A549 (cell line): Measurements from ENCODE around the gene ATRN. TPM values are rescaled to one million over a fixed set of nuclear protein-coding genes. Genes with fewer than 3 reads are reported as not detected.
A peak's percentile ranks its signal among the peaks of the same experiment; 100 is the strongest.

ENCODE experiments used
- ATAC-seq, 2 experiments: fragments of 200-7000 bp in 1 of 2; fragments of >200 bp in 1 of 2; cut with Nextera tagmentation in 1 of 2; cut with Tn5 transposase in 1 of 2; 3 replicates each; pipeline versions ENCODE4 v1.8.0 to v1.9.1; 2018 to 2020; ENCODE audit warnings: mild to moderate bottlenecking in 1 of 2, moderate library complexity in 1 of 2
- CTCF ChIA-PET: fragments of 300-600 bp; sonication (Branson Sonifier 250); formaldehyde crosslinking; extraction: SDS; loops from one replicate; lab custom pipeline; 2021; ENCODE audit warnings: antibody characterized with exemption, inconsistent platforms; lab: Yijun Ruan, JAX
- POLR2A ChIA-PET: fragments of 350-600 bp; formaldehyde crosslinking; extraction: SDS; loops from one replicate; lab custom pipeline; 2021; ENCODE audit warnings: antibody characterized with exemption, inconsistent platforms; lab: Yijun Ruan, JAX
- DNase-seq, 2 experiments: peaks; one replicate each; pipeline versions ENCODE4 v3.0.0 to v3.0.0-alpha.2; 2011 to 2016; ENCODE audit warnings: low read depth in 1 of 2, low spot score in 1 of 2
- FAIRE-seq: peaks from 2 replicates; lab custom pipeline; 2011; peaks lifted over from hg19 to GRCh38; lab: Jason Lieb, UNC
- H3K27ac ChIP-seq, 2 experiments: fragments of >200 bp; sonication (Bioruptor Twin); formaldehyde crosslinking; 3 replicates each; pipeline ENCODE4 v1.5.1; 2016 to 2017
- H3K4me1 ChIP-seq: fragments of >200 bp; sonication (Bioruptor Twin); formaldehyde crosslinking; 3 replicates; pipeline ENCODE4 v1.6.1; 2016
- H3K4me2 ChIP-seq: fragments of >200 bp; sonication (Bioruptor Twin); formaldehyde crosslinking; 3 replicates; pipeline ENCODE4 v1.6.1; 2016
- H3K4me3 ChIP-seq: fragments of >200 bp; sonication (Bioruptor Twin); formaldehyde crosslinking; 3 replicates; pipeline ENCODE4 v1.5.1; 2016
- H3K9me3 ChIP-seq: fragments of >200 bp; sonication (Bioruptor Twin); formaldehyde crosslinking; 3 replicates; pipeline ENCODE4 v1.6.1; 2016
- CBX8 ChIP-seq: fragments of 200-600 bp; sonication (generic); IDR thresholded peaks from 2 replicates; pipeline ENCODE4 v1.6.1; 2016
- CEBPB ChIP-seq, 2 experiments: fragments of >200 bp in 1 of 2; sonication (Bioruptor Twin) in 1 of 2; formaldehyde crosslinking in 1 of 2; IDR thresholded peaks; 2 replicates each; pipeline ENCODE4 v1.6.1; 2012 to 2016
- CHD2 ChIP-seq: fragments of 150-350 bp; IDR thresholded peaks from 2 replicates; pipeline ENCODE4 v1.6.1; 2014; ENCODE audit warnings: low read length; ENCODE audit not compliant: partially characterized antibody
- EHF ChIP-seq: fragments of 250-450 bp; sonication (Bioruptor Pico); IDR thresholded peaks from 2 replicates; pipeline ENCODE4 v1.5.0; 2020; ENCODE audit warnings: mild to moderate bottlenecking
- EHMT2 ChIP-seq: fragments of 200-600 bp; sonication (generic); IDR thresholded peaks from 2 replicates; pipeline ENCODE4 v1.6.1; 2016; ENCODE audit warnings: antibody characterized with exemption, low read depth, mild to moderate bottlenecking, moderate library complexity
- EP300 ChIP-seq, 2 experiments: fragments of >200 bp; sonication (Bioruptor Twin); formaldehyde crosslinking; IDR thresholded peaks; 2 replicates in 1 of 2; 3 replicates in 1 of 2; pipeline ENCODE4 v1.6.1; 2016 to 2017
- ESRRA ChIP-seq: fragments of 150-350 bp; IDR thresholded peaks from 2 replicates; pipeline ENCODE4 v1.6.1; 2014; ENCODE audit warnings: mild to moderate bottlenecking, low read length, borderline replicate concordance
- FOSB ChIP-seq: fragments of 250-450 bp; sonication (Bioruptor Pico); IDR thresholded peaks from 2 replicates; pipeline ENCODE4 v1.5.0; 2020; ENCODE audit warnings: mild to moderate bottlenecking, moderate library complexity
- FOXS1 ChIP-seq: fragments of 250-450 bp; sonication (Bioruptor Pico); IDR thresholded peaks from 2 replicates; pipeline ENCODE4 v1.5.0; 2020; ENCODE audit warnings: mild to moderate bottlenecking, moderate library complexity
- HDAC2 ChIP-seq: fragments of 200-600 bp; sonication (generic); IDR thresholded peaks from 2 replicates; pipeline ENCODE4 v1.6.1; 2016
- HEYL ChIP-seq: fragments of 250-450 bp; sonication (Bioruptor Pico); IDR thresholded peaks from 2 replicates; pipeline ENCODE4 v1.8.0; 2021; ENCODE audit warnings: mild to moderate bottlenecking, moderate library complexity
- HOXB13 ChIP-seq: fragments of 250-450 bp; sonication (Bioruptor Pico); IDR thresholded peaks from 2 replicates; pipeline ENCODE4 v1.5.0; 2020; ENCODE audit warnings: low read depth, mild to moderate bottlenecking, moderate library complexity
- HOXB5 ChIP-seq: fragments of 250-450 bp; sonication (Bioruptor Pico); IDR thresholded peaks from 2 replicates; pipeline ENCODE4 v1.5.0; 2020; ENCODE audit warnings: mild to moderate bottlenecking, moderate library complexity
- KDM1A ChIP-seq: fragments of 200-600 bp; sonication (generic); IDR thresholded peaks from 2 replicates; pipeline ENCODE4 v1.6.1; 2016; ENCODE audit warnings: low read depth, mild to moderate bottlenecking
- NPAS2 ChIP-seq: fragments of 250-450 bp; sonication (Bioruptor Pico); IDR thresholded peaks from 2 replicates; pipeline ENCODE4 v1.8.0; 2022; ENCODE audit warnings: mild to moderate bottlenecking, moderate library complexity, borderline replicate concordance
- POLR2A ChIP-seq: IDR thresholded peaks from 2 replicates; pipeline ENCODE4 v1.6.1; 2012; ENCODE audit warnings: mild to moderate bottlenecking, low read length
- POLR2AphosphoS2 ChIP-seq: conservative IDR thresholded peaks from 2 replicates; pipeline ENCODE4 v1.6.1; 2012; ENCODE audit warnings: low read length, improper control_type of control experiment, inconsistent platforms
- SMC3 ChIP-seq: fragments of >200 bp; sonication (Bioruptor Twin); formaldehyde crosslinking; IDR thresholded peaks from 3 replicates; pipeline ENCODE4 v1.6.1; 2018; ENCODE audit warnings: inconsistent platforms
- SREBF2 ChIP-seq: fragments of 450-650 bp; IDR thresholded peaks from 2 replicates; pipeline ENCODE4 v1.6.1; 2014; ENCODE audit warnings: mild to moderate bottlenecking, moderate library complexity
- ZFP36 ChIP-seq: fragments of 450-650 bp; IDR thresholded peaks from 2 replicates; pipeline ENCODE4 v1.6.1; 2014; ENCODE audit warnings: borderline replicate concordance; ENCODE audit not compliant: partially characterized antibody
- ZNF302 ChIP-seq: fragments of 250-450 bp; sonication (Bioruptor Pico); IDR thresholded peaks from 2 replicates; pipeline ENCODE4 v1.9.0; 2021; ENCODE audit warnings: inconsistent platforms, mild to moderate bottlenecking, moderate library complexity
- WGBS: methylation state at CpG from one replicate; pipeline ENCODE4 v1.1.6; 2017; ENCODE audit errors: missing lambda C conversion rate; 5-methylcytosine and 5-hydroxymethylcytosine counted together
- polyA plus RNA-seq, 4 experiments: library from polyadenylated mRNA; depleted of rRNA in 3 of 4; stranded (reverse); fragments of >200 nt; fragmentation: RNase III in 1 of 4; extraction: RNeasy Plus Mini Kit Qiagen cat#74134 plus additional on column Dnase treatment in 1 of 4; gene quantifications; 2 replicates in 3 of 4; 3 replicates in 1 of 4; pipeline ENCODE4 v1.2.3, GENCODE V29; 2011 to 2017
- TF ChIP-seq, protein P1 (sequence below): IDR thresholded peaks from 2 replicates; pipeline ENCODE4 v1.6.1; 2012; ENCODE audit warnings: low read depth, borderline replicate concordance
- TF ChIP-seq, protein P2 (sequence below): fragments of >200 bp; sonication (Bioruptor Twin); formaldehyde crosslinking; IDR thresholded peaks from 3 replicates; pipeline ENCODE4 v1.6.1; 2016
- TF ChIP-seq, protein P3 (sequence below): fragments of >200 bp; sonication (Bioruptor Twin); formaldehyde crosslinking; IDR thresholded peaks from 2 replicates; pipeline ENCODE4 v1.6.1; 2016
- TF ChIP-seq, protein P4 (sequence below): IDR thresholded peaks from 2 replicates; pipeline ENCODE4 v1.6.1; 2012
- TF ChIP-seq, protein P5 (sequence below): fragments of 250-450 bp; sonication (Bioruptor Pico); IDR thresholded peaks from 2 replicates; pipeline ENCODE4 v1.5.0; 2021; ENCODE audit warnings: mild to moderate bottlenecking, moderate library complexity, borderline replicate concordance
- TF ChIP-seq, protein P6 (sequence below): fragments of >200 bp; sonication (Bioruptor Twin); formaldehyde crosslinking; IDR thresholded peaks from 3 replicates; pipeline ENCODE4 v1.5.1; 2016

The ATRN gene
- polyA plus RNA-seq, 2 of the 4 experiments (the other 2 are of a cell fraction) = 21.3 to 58.7 TPM

DNA sequence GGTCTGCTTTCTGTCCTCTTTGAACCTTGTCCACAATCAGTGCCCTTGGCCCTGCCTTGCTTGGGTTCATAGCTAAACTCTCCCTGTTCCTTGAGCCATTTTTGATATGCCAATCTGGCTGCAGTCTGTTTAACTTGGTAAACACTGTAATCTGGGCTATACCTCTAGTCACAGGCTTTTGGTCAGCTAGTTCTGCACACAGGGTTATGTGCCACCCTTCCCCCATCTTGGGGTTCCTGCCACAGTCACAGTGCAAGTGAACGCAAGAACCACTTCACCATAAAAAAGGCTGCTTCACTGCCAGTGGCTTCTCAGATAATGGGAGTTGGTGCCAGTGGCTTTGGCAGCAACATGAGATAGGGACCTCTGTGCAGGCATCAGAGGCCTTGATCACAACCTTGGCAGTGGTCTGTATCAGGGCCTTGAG lies 10.9 kb upstream of the ATRN start:
- no peak for DNase-seq
- ATAC-seq = no peak; a peak in 1 of 6 replicates
- WGBS = 93% methylated on average over 1 of the region's 1 CpG
- Histone ChIP-seq H3K9me3 (no peaks in the 10 kb centered on the region), H3K4me2 (no peak overlapping the region), H3K27ac (no peak overlapping the region), H3K4me1 (no peaks in the 10 kb centered on the region), H3K4me3 (no peak overlapping the region)
- TF ChIP-seq, protein P1, sequence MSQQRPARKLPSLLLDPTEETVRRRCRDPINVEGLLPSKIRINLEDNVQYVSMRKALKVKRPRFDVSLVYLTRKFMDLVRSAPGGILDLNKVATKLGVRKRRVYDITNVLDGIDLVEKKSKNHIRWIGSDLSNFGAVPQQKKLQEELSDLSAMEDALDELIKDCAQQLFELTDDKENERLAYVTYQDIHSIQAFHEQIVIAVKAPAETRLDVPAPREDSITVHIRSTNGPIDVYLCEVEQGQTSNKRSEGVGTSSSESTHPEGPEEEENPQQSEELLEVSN = no peak
- no peak for TF ChIP-seq POLR2AphosphoS2
- TF ChIP-seq HEYL (CRISPR knock-in tag) = no peak
- TF ChIP-seq CEBPB (IDR thresholded peaks at IDR 0.05) = no peak
- TF ChIP-seq SREBF2 = no peak
- TF ChIP-seq FOSB = no peak
- TF ChIP-seq, protein P2, sequence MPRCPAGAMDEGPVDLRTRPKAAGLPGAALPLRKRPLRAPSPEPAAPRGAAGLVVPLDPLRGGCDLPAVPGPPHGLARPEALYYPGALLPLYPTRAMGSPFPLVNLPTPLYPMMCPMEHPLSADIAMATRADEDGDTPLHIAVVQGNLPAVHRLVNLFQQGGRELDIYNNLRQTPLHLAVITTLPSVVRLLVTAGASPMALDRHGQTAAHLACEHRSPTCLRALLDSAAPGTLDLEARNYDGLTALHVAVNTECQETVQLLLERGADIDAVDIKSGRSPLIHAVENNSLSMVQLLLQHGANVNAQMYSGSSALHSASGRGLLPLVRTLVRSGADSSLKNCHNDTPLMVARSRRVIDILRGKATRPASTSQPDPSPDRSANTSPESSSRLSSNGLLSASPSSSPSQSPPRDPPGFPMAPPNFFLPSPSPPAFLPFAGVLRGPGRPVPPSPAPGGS = no peak
- POLR2A ChIA-PET = no interaction called here
- no peak for FAIRE-seq
- CTCF ChIA-PET = interaction anchor here (1.8 kb wide), 1 partner anchor 104 kb away, joined by 6 read pairs; no protein-coding TSS in a partner anchor

DNA sequence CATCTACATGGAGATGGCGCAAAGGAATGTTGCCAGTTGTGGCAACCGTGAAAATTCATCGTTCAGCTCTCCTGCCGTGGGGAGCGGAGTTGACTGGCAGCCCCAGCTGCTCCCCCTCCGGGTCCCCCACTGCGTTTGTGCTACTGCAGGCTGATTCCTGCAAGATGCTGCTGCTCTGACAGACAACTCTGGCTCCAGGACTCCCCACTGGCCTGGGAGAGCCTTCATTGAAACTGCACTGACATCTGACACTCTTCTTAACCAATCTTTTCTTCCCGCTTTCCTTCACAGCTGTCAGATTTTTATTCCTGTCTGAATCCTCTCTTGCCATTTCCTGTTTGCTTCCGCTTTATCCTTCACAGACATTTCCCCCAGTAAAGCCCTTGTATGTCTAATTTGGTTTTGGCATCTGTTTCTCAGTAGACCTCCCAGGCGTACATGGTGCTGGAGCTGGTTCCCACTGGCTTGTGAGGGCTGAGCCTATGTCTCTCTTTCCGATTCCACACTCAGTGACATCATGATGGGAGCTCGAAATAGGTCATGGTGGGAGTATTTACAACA lies 9.5 kb upstream of the ATRN start:
- no peak for DNase-seq
- ChIA-PET POLR2A (interaction anchor here (1.0 kb wide), 1 partner anchor 9 kb away, joined by 3 read pairs; the partner anchor contains the start of gene ATRN), CTCF (interaction anchor here (0.6 to 1.5 kb wide), 5 partner anchors 8 to 329 kb away, joined by 3 to 6 read pairs (median 4); no protein-coding TSS in a partner anchor)
- TF ChIP-seq ZNF302 (CRISPR knock-in tag) (no peak), ESRRA (no peak), HOXB13 (CRISPR knock-in tag) (no peak), POLR2A (no peak), CBX8 (no peak), FOXS1 (CRISPR knock-in tag) (no peak), EHF (no peak), EP300 (IDR thresholded peaks at IDR 0.05) (no peak), ZFP36 (no peak), EHMT2 (no peak), HOXB5 (no peak), HDAC2 (no peak), KDM1A (no peak), SMC3 (no peak), CHD2 (no peak), NPAS2 (CRISPR knock-in tag) (no peak)
- TF ChIP-seq, protein P3, sequence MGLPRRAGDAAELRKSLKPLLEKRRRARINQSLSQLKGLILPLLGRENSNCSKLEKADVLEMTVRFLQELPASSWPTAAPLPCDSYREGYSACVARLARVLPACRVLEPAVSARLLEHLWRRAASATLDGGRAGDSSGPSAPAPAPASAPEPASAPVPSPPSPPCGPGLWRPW = no peak
- TF ChIP-seq, protein P4, sequence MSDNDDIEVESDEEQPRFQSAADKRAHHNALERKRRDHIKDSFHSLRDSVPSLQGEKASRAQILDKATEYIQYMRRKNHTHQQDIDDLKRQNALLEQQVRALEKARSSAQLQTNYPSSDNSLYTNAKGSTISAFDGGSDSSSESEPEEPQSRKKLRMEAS = no peak
- TF ChIP-seq, protein P5, sequence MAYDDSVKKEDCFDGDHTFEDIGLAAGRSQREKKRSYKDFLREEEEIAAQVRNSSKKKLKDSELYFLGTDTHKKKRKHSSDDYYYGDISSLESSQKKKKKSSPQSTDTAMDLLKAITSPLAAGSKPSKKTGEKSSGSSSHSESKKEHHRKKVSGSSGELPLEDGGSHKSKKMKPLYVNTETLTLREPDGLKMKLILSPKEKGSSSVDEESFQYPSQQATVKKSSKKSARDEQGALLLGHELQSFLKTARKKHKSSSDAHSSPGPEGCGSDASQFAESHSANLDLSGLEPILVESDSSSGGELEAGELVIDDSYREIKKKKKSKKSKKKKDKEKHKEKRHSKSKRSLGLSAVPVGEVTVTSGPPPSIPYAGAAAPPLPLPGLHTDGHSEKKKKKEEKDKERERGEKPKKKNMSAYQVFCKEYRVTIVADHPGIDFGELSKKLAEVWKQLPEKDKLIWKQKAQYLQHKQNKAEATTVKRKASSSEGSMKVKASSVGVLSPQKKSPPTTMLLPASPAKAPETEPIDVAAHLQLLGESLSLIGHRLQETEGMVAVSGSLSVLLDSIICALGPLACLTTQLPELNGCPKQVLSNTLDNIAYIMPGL = no peak
- TF ChIP-seq, protein P6, sequence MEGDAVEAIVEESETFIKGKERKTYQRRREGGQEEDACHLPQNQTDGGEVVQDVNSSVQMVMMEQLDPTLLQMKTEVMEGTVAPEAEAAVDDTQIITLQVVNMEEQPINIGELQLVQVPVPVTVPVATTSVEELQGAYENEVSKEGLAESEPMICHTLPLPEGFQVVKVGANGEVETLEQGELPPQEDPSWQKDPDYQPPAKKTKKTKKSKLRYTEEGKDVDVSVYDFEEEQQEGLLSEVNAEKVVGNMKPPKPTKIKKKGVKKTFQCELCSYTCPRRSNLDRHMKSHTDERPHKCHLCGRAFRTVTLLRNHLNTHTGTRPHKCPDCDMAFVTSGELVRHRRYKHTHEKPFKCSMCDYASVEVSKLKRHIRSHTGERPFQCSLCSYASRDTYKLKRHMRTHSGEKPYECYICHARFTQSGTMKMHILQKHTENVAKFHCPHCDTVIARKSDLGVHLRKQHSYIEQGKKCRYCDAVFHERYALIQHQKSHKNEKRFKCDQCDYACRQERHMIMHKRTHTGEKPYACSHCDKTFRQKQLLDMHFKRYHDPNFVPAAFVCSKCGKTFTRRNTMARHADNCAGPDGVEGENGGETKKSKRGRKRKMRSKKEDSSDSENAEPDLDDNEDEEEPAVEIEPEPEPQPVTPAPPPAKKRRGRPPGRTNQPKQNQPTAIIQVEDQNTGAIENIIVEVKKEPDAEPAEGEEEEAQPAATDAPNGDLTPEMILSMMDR = no peak
- Histone ChIP-seq H3K4me3 (no peak overlapping the region), H3K9me3 (no peaks in the 10 kb centered on the region), H3K4me2 (no peak overlapping the region), H3K27ac (no peak overlapping the region), H3K4me1 (no peaks in the 10 kb centered on the region)
- 0 out of 6 replicates have a peak, but pooled peaks of 1 of the 2 experiments have one; percentile 25 for ATAC-seq
- WGBS = 60% methylated on average over 12 of the region's 12 CpGs
- FAIRE-seq = no peak
